Urinary bladder (tissue), 4 donors: Measurements from ENCODE around the gene SERPINF2. TPM values are rescaled to one million over a fixed set of nuclear protein-coding genes. Genes with fewer than 3 reads are reported as not detected.
"Not testable (repeated sequence)": the region's sequence is repeated elsewhere in the genome, so short reads cannot be mapped to it uniquely, and the experiment has no call there.

Experiments
- DNase-seq: peaks from one replicate; pipeline ENCODE4 v3.0.0-alpha.2; 2015; ENCODE audit errors: extremely low spot score
- H3K27ac ChIP-seq: one replicate; pipeline ENCODE4 v1.5.1; 2013; ENCODE audit warnings: low read depth, mild to moderate bottlenecking, moderate library complexity
- H3K36me3 ChIP-seq: one replicate; pipeline ENCODE4 v1.6.1; 2013; ENCODE audit warnings: mild to moderate bottlenecking, moderate library complexity; ENCODE audit not compliant: insufficient read depth
- H3K4me1 ChIP-seq: one replicate; pipeline ENCODE4 v1.6.1; 2013; ENCODE audit warnings: mild to moderate bottlenecking, moderate library complexity; ENCODE audit not compliant: insufficient read depth
- H3K4me3 ChIP-seq: one replicate; pipeline ENCODE4 v1.5.1; 2013; ENCODE audit warnings: low read depth, low read length
- WGBS: extraction: QIAGEN DNeasy Blood & Tissue Kit; methylation state at CpG from one replicate; pipeline ENCODE4 v1.1.7; 2013; 5-methylcytosine and 5-hydroxymethylcytosine counted together
- polyA plus RNA-seq: library from polyadenylated mRNA; stranded (reverse); fragments of 200-250 nt; gene quantifications from one replicate; pipeline ENCODE4 v1.2.3, GENCODE V29; 2013
- total RNA-seq: library from RNA; depleted of rRNA; stranded (reverse); fragments of >200 nt; gene quantifications from one replicate; pipeline ENCODE4 v1.2.3, GENCODE V29; 2014
- donor health status: healthy with polysubstance abuse.
- donor health status: healthy.

SERPINF2 gene
- total and polyA plus RNA-seq, 2 donors, result 0.37 to 21.3 TPM

DNA sequence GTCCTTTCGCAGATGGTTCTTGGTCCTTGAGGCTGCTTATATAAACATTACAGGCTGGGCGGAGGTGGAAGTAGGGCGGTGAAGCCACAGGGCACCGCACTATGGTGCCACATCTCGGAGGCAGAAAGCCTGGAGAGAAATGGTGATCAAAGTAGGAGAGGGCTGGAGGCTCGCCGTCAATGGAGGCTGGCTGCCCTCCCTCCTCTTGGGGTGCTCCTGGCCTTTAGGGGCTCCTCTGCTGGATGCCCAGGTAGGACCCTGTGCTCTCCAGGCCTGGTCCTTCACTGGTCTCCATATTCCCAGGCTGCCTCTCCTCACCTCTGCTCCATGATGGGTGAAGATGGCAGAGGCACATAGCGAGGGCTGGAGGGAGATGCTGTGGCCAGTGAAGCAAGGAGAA, 30.4 kb upstream of the SERPINF2 start:
- no peak overlapping the region for H3K27ac ChIP-seq
- no peaks in the 10 kb centered on the region for H3K4me1 ChIP-seq
- whole genome bisulfite sequencing, result 87% methylated on average over 8 of the region's 8 CpGs
- no peaks in the 10 kb centered on the region for H3K36me3 ChIP-seq
- no peak overlapping the region for H3K4me3 ChIP-seq
- no peak for DNase-seq

DNA sequence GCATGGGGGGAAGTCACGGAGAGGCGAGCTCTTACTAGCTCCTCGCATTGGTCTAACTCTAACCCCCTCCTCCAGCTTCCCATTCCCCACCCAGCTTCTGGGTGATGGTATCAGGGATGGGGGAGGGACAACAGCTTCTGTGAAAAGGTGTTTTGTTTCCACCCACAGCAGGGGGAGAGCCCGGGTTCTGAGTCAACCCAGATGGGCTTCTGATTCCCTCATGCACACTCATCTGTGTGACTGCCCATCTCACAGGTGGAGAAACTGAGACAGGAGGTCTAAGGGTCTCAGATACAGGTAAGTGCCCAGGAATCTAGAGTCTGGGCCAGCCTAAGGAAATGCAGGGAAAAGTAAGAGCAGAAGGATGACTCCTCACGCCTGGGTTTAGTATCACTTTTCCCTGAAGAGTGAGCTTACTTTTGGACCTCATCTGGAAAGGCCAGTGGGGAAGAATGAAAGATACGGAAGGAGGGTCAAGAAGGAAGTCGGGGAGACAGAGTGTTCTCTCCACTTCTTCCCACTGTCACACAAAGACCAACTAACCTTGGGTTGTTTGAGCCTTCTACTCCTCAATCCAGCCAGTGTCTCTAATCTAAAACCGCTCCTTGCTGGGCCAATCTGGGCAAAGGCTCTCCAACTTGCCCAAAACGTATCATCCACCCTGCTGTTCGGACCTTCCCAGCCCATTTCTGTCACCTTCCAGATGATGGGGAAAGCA, 29.4 kb upstream of the SERPINF2 start:
- WGBS, result 67% methylated on average over 10 of the region's 10 CpGs
- Histone ChIP-seq H3K4me1 (no peaks in the 10 kb centered on the region), H3K36me3 (no peaks in the 10 kb centered on the region), H3K4me3 (no peak overlapping the region), H3K27ac (no peak overlapping the region)
- DNase-seq, result no peak

DNA sequence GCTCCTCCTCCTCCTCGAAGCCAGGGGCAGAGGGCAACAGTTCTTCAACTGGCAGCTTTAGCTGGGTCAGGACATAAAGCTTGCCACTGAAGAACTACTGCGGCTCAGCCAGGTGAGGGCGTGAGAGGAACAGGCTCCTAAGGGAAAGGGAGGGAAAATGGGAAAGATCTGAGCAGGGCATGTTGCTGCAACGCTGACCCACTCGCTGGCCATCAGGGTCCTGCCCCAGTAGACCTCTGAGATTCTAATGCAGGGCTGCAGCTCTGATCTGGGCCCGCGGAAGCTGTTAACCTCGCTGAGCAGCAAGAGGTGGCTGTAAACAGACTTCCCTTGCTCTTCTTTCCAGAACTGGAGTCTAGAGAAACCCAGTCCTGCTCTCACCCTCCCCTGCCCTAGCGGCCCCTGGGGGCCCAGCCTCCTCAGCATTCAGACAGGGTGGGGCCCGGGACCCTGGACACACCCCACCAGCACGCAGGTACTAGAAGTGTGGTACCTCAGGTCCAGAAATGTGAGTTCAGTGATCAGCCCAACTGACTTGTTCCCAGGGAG, 28.7 kb upstream of the SERPINF2 start:
- 13% methylated on average over 11 of the region's 11 CpGs for WGBS
- Histone ChIP-seq H3K4me3 (peak overlapping the region; percentile 31), H3K36me3 (no peaks in the 10 kb centered on the region), H3K27ac (peak overlapping the region; percentile 90), H3K4me1 (no peaks in the 10 kb centered on the region)
- no peak for DNase-seq

DNA sequence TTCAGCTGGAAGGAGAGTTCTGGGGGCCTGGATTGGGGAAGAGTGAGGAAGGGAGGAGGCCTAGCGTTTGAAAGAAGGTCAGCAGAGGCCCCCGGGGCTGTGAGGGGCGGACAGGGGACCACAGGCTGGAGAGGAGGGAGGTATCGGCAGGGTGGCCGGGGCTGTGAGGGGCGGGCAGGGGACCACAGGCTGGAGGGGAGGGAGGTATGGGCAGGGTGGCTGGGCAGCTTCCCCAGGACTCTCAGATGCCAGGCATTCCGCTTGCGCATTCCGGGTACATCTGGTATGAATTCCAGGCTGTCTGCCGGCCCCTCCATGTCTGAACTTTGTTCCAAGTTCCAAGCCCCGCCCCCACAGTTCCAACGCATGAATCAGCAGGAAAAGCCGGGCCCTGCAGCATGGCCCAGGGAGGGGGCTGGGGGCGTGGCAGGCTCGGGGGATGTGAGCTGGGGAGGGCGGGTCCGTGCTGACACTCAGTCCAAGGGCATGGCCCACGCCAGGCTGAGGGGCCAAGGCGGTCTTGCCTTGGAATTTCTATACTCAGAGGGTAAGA, 28.2 kb upstream of the SERPINF2 start:
- 6% methylated on average over 19 of the region's 19 CpGs for WGBS
- Histone ChIP-seq H3K36me3 (no peaks in the 10 kb centered on the region), H3K4me3 (peak overlapping the region; percentile 89), H3K4me1 (no peaks in the 10 kb centered on the region), H3K27ac (peak overlapping the region; percentile 90)
- peak; percentile 90 for DNase-seq

DNA sequence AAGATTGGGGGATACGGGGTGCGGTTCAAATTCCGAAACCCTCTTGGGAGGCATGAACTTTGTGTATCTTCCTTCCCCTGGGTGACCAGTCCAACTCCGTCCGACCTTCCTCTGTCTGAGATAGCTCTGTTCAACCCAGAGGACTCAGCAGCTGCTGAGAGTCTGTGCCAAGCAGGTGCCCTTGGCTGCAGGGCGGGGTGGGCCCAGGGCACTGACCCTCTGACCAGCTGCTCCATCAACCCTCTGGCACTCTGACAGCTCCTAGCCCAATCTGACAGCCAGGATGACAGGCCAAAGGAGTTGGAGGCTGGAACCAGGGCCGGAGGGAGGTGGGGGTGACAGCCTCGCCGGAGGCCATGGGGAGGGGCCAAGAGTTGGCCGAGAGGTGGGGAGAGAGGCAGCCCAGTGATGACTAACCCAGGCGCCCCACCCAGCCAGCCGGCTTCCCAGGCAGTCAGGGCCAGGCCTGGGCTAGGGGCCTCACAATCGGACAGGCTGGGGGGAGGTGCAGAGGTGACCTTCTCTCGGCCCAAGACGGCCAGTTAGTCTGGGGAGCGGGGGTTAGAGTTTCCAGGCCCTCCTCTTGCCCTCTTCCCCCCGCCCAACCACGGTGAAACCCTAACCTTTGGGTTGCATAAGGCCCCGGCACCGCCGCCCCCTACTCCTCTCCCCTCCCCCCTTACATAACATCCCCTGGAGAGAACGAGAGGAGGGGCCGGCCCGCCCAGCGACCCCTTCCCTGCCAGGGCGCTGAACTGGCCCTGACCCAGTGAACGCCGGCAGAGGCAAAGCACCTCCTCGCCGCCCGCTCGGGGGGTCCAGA, 27.5 kb upstream of the SERPINF2 start:
- no peaks in the 10 kb centered on the region for H3K4me1 ChIP-seq
- H3K36me3 ChIP-seq, result no peaks in the 10 kb centered on the region
- H3K4me3 ChIP-seq, result peak overlapping the region; percentile 89
- WGBS, result 1% methylated on average over 32 of the region's 32 CpGs
- no peak for DNase-seq
- H3K27ac ChIP-seq, result peak overlapping the region; percentile 88

DNA sequence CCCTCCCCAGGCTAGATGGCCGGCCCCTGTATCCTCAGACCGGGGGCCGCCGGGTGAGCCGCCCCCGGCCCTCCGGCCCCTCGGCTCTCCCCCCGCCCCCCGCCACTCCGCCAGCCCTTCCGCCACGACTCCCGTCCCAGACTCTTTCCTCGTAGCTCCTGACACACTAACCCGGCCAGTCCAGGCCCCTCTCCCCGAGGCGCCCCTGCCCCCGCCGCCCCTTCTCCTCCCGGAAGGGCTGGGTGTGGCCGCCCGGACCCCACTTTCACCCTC, 26.9 kb upstream of the SERPINF2 start:
- H3K36me3 ChIP-seq, result no peaks in the 10 kb centered on the region
- H3K4me1 ChIP-seq, result no peaks in the 10 kb centered on the region
- peak overlapping the region; percentile 89 for H3K4me3 ChIP-seq
- H3K27ac ChIP-seq, result peak overlapping the region; percentile 88
- no peak for DNase-seq
- 0% methylated on average over 23 of the region's 23 CpGs for WGBS

DNA sequence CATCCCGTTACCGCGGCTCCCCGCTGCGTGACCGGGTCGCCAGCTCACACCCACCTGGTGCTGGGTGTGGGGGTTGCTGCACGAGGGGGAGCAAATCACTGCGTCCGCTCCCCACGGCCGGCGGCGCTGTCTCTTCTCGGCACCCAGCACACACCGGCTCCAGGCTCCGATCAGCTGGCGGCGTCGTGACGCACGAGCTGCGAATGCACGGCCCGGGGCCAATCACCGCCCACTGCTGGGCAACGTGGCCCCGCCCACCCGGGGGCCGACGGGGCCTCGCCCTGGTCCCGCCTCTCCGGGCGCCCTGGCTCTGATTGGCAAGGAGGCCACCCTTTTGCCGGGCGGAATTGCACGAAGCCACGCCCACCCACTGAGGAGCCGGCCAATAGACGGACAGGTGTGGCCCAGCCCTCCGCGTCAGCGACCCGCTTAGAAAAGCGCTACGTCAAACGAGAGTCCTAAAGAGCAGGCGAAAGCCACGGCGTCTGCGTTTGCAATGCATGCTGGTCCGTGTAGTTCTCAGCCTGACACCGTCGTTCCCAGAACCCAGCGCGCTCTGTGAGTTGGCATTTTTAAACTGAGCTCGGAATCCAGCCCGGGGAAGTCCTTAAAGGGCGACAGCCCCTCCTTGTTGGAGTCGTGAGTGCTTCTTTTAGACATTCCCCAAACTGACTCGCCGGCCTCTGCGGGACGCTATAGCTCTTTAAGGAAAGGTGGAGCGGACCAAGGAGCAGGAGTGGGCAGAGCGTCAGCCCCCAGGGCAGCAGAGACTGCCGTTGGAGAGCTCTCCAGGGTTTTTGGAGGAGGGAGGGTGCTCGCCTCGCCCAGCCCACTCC, 26.4 kb upstream of the SERPINF2 start:
- H3K4me3 ChIP-seq, result peak overlapping the region; percentile 89
- no peaks in the 10 kb centered on the region for H3K36me3 ChIP-seq
- peak; percentile 99 for DNase-seq
- peak overlapping the region; percentile 98 for H3K27ac ChIP-seq
- no peaks in the 10 kb centered on the region for H3K4me1 ChIP-seq
- WGBS, result under 1% methylated on average over 70 of the region's 70 CpGs

DNA sequence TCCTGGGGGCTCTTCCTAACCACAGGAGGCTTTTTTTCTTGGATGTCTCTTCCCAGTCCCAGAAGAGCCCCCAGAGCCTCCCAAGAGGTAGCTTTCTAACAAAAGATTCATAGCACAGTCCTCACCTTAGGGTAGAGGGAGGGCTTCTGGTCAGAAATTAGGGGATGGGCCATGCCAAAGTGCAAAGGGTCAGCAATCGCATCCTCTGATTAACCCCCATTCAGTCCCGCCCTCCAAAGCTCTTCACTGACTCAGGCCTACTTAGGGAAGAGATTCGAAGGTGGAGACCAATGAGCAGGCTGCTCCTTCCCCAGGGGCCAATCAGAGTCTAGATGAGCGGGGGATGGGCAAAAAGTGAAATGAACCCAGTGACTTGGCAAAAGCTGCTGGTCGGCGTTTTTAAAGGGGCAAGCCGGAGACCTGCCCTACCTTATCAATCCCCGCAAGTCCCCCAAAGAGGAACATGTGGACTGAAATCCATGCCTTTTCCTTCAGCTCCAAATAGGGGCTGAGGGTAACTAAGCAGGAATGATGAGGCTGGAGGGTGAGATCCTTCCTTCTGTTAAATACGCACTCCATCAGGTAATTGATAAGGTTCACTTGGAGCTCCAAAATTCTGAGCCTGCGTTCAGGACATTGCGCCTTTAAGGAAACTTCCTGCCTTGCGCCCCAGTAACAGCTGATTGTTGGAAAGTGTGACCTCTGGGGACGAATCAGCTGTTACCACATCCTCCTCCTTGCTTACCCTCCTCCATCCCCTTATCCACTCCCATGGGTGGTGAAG, 25.6 kb upstream of the SERPINF2 start:
- peak; percentile 97 for DNase-seq
- under 1% methylated on average over 13 of the region's 13 CpGs for WGBS
- Histone ChIP-seq H3K27ac (peak overlapping the region; percentile 98), H3K36me3 (no peaks in the 10 kb centered on the region), H3K4me1 (no peaks in the 10 kb centered on the region), H3K4me3 (peak overlapping the region; percentile 47)

DNA sequence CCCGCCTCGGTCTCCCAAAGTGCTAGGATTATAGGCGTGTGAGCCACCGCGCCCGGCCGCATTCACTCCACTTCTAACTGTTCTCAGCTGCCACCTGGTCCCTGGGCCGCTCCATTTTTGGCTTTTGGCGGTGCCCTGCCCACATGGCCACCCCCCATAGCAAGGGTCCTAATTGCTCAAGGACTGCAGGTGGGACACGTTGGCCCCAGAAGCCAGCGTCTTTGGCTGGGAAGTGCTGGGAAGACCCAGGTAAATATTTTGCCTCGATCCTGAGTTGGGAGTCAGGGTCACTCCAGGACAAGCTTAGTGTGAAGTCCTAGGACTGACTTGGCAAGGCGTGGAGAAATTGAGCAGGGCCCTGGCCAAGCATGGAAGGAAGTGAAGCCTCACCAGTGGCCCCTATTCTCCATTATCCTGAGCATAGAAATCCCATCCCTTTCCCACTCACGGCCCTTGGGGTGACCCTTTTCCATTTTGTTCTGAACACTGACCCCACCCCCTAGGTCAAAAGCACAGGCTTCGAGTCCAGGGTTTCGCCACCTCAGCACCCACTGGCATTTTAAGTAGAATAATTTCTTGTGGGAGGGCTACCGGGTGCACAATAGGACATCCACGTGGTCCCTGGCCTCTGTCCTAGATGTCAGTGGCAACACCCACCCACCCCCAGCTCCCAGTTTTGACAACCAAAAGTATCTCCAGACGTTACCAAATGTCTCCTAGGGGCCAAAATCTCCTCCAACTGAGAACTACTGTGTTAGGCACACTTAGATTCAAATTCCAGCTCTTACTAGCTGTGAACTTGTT, 24.1 kb upstream of the SERPINF2 start:
- no peak for DNase-seq
- Histone ChIP-seq H3K36me3 (no peaks in the 10 kb centered on the region), H3K4me3 (no peak overlapping the region), H3K27ac (peak overlapping the region; percentile 40), H3K4me1 (no peaks in the 10 kb centered on the region)
- 81% methylated on average over 19 of the region's 19 CpGs for WGBS

DNA sequence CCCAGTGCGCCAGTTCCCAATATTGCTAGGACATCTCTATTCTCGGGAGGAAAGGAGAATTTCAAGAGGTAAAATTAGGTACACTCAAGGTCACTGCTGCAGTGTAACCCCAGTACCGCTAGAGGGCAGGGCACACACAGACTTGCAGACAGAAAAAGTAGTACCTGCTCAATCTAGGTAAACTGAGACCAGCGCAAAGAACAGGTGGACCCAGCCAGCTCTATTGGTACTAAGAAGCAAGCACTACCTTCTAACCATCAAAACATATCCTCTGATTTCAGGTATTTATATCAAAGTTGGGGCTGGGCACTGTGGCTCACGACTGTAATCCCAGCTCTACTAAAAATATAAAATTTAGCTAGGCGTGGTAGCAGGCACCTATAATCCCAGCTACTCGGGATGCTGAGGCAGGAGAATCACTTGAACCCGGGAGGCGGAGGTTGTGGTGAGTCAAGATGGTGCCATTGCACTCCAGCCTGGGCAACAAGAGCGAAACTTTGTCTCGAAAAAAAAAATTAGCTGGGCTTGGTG, 21.8 kb upstream of the SERPINF2 start:
- Histone ChIP-seq H3K4me1 (peaks cover 2% of the 10 kb centered on the region), H3K4me3 (no peak overlapping the region), H3K27ac (no peak overlapping the region), H3K36me3 (no peaks in the 10 kb centered on the region)
- 35% methylated on average over 11 of the region's 11 CpGs for WGBS
- no peak for DNase-seq

DNA sequence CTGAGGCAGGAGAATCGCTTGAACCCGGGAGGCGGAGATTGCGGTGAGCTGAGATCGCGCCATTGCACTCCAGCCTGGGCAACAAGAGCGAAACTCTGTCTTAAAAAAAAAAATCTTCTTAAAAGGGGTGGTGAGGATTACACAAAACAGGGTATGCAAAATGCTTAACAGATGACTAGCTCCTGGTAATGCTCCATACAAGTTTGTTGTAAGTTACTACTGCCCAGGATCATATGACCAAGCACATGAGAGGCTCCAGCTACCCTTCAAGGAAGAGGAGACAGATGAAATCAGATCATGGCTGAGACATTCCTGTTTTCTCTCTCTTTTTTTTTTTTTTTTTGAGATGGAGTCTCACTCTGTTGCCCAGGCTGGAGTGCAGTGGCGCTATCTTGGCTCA, 20.6 kb upstream of the SERPINF2 start:
- H3K36me3 ChIP-seq, DNase-seq, H3K4me3 ChIP-seq, H3K4me1 ChIP-seq, H3K27ac ChIP-seq: not testable (repeated sequence)
- WGBS, result 96% methylated on average over 8 of the region's 8 CpGs

DNA sequence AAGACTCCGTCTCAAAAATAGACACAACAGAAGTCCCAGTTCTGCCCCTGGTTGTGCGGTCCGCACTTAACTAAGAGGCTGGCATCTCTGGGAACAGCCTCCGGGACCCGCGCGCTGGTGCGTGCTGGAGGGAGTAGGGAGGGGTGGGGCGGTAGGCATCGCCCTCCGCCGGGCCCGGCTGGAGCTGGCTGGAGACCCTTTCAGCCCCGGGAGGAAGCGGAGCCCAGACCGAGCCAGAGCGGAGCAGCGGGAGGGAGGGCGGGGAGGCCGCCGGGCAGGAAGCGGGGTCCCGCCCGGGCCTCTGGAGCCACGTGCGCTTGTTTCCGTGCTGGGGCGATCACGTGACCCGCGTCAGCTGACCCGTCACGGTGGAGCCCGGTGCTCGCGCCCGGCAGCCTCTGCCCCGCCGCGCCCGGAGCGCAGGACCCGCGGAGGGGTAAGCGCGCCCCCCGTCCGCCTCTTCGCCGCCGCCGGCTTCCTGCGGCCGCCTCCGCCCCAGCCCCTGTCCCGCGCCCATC, 18.3 kb upstream of the SERPINF2 start, which contains the start of gene WDR81:
WDR81 (plus strand) TSS at position 354 of the 518 bp plus-strand sequence. CDS start 256 bp downstream, outside the sequence.
- Histone ChIP-seq H3K27ac (peak within 1 kb of the TSS; percentile 82), H3K4me1 (peaks cover 2% of the 10 kb centered on the region), H3K36me3 (peaks cover 3% of the 10 kb centered on the region), H3K4me3 (peak within 1 kb of the TSS; percentile 66)
- WGBS, result under 1% methylated on average over 55 of the region's 57 CpGs
- no peak for DNase-seq
